ENCODE data around the gene CCDC85C.

The CCDC85C gene

GRCh38 chr14:99513946-99514551 lies 90.0 kb downstream of the CCDC85C start:
- H3K9me3 ChIP-seq, result no peaks in the 10 kb centered on the region
- H3K4me3 ChIP-seq, result no peak overlapping the region
- peaks cover 1 to 64% (median 37%) of the 10 kb centered on the region in 3 donors for H3K36me3 ChIP-seq
- peaks cover 0 to 18% (median 0%) of the 10 kb centered on the region in 4 donors for H3K4me1 ChIP-seq
- intact Hi-C loops (cut with DNase I; ENCODE audit: low total_unique reads), result no loop called here
- H3K27me3 ChIP-seq, result no peaks in the 10 kb centered on the region
- TF ChIP-seq CTCF (IDR thresholded peaks at IDR 0.05), result no peak
- H3K27ac ChIP-seq, result no peak overlapping the region
- DNase-seq, result peak in 1 of 2 donors; percentile 62

GRCh38 chr14:99513183-99513694 lies 90.8 kb downstream of the CCDC85C start:
- peaks cover 9 to 72% (median 45%) of the 10 kb centered on the region in 3 donors for H3K36me3 ChIP-seq
- H3K27me3 ChIP-seq, result no peaks in the 10 kb centered on the region
- H3K9me3 ChIP-seq, result no peaks in the 10 kb centered on the region
- TF ChIP-seq CTCF (IDR thresholded peaks at IDR 0.05), result no peak
- no peak overlapping the region for H3K4me3 ChIP-seq
- no peak overlapping the region for H3K27ac ChIP-seq
- peaks cover 0 to 15% (median 0%) of the 10 kb centered on the region in 4 donors for H3K4me1 ChIP-seq
- no peak for DNase-seq
- intact Hi-C loops (cut with DNase I; ENCODE audit: low total_unique reads), result no loop called here

GRCh38 chr14:99512571-99513182 lies 91.3 kb downstream of the CCDC85C start:
- DNase-seq, result peak in 1 of 2 donors; percentile 53
- Histone ChIP-seq H3K36me3 (peaks cover 15 to 78% (median 51%) of the 10 kb centered on the region in 3 donors), H3K27ac (no peak overlapping the region), H3K4me3 (no peak overlapping the region), H3K9me3 (no peaks in the 10 kb centered on the region), H3K27me3 (no peaks in the 10 kb centered on the region), H3K4me1 (peaks cover 0 to 11% (median 0%) of the 10 kb centered on the region in 4 donors)
- no peak for TF ChIP-seq CTCF (IDR thresholded peaks at IDR 0.05)
- intact Hi-C loops (cut with DNase I; ENCODE audit: low total_unique reads), result no loop called here

GRCh38 chr14:99512110-99512449 lies 91.9 kb downstream of the CCDC85C start:
- Histone ChIP-seq H3K27me3 (no peaks in the 10 kb centered on the region), H3K27ac (peak overlapping the region in 1 of 2 donors; percentile 13), H3K9me3 (no peaks in the 10 kb centered on the region), H3K4me3 (no peak overlapping the region), H3K4me1 (peaks cover 0 to 9% (median 0%) of the 10 kb centered on the region in 4 donors), H3K36me3 (peaks cover 21 to 84% (median 57%) of the 10 kb centered on the region in 3 donors)
- DNase-seq, result no peak
- no peak for TF ChIP-seq CTCF (IDR thresholded peaks at IDR 0.05)
- intact Hi-C loops (cut with DNase I; ENCODE audit: low total_unique reads), result no loop called here

- DNase-seq, result peak in 1 of 2 donors; percentile 66
- H3K4me3 ChIP-seq, result no peak overlapping the region
- no peaks in the 10 kb centered on the region for H3K27me3 ChIP-seq
- intact Hi-C loops (cut with DNase I; ENCODE audit: low total_unique reads), result no loop called here
- peaks cover 26 to 89% (median 62%) of the 10 kb centered on the region in 3 donors for H3K36me3 ChIP-seq
- no peak for TF ChIP-seq CTCF (IDR thresholded peaks at IDR 0.05)
- peak overlapping the region in 1 of 2 donors; percentile 13 for H3K27ac ChIP-seq
- H3K9me3 ChIP-seq, result no peaks in the 10 kb centered on the region
- peaks cover 0 to 9% (median 0%) of the 10 kb centered on the region in 4 donors for H3K4me1 ChIP-seq
Observed at GRCh38 chr14:99511421-99512109, 92.4 kb downstream of the CCDC85C start.

All from tibial artery (tissue), 4 donors.